H1 (cell line): ENCODE data around the gene ADGRV1. TPM values are rescaled to one million over a fixed set of nuclear protein-coding genes. Genes with fewer than 3 reads are reported as not detected.

ENCODE experiments used
- CTCF ChIA-PET: fragments of 300-600 bp; sonication (Branson Sonifier 250); formaldehyde crosslinking; loops from one replicate; lab custom pipeline; 2021; ENCODE audit not compliant: partially characterized antibody; lab: Charles Lee
- POLR2A ChIA-PET: fragments of 300-600 bp; sonication (Branson Sonifier 250); formaldehyde crosslinking; loops from one replicate; lab custom pipeline; 2021; ENCODE audit warnings: inconsistent platforms; ENCODE audit not compliant: partially characterized antibody; lab: Charles Lee
- DNase-seq, 2 experiments: peaks; one replicate each; pipeline versions ENCODE4 v3.0.0 to v3.0.0-alpha.2; 2010 to 2022; ENCODE audit warnings: low spot score in 2 of 2, low read depth in 1 of 2, mixed read lengths in 1 of 2
- FAIRE-seq: peaks from 2 replicates; lab custom pipeline; 2011; peaks lifted over from hg19 to GRCh38; lab: Jason Lieb, UNC
- H2AFZ ChIP-seq: 2 replicates; pipeline ENCODE4 v1.8.1; 2012; ENCODE audit warnings: low read length, inconsistent platforms
- H2AK5ac ChIP-seq: 2 replicates; pipeline ENCODE4 v1.6.1; 2013; ENCODE audit warnings: low read depth, low read length
- H2BK120ac ChIP-seq: replicated peaks from 2 replicates; pipeline ENCODE3; 2013; ENCODE audit warnings: low read depth, low read length, inconsistent platforms
- H2BK12ac ChIP-seq: 2 replicates; pipeline ENCODE4 v1.6.1; 2013; ENCODE audit warnings: low read depth, low read length
- H2BK15ac ChIP-seq: 2 replicates; pipeline ENCODE4 v1.6.1; 2013; ENCODE audit warnings: low read length
- H2BK20ac ChIP-seq: 2 replicates; pipeline ENCODE4 v1.6.1; 2013; ENCODE audit warnings: low read length
- H2BK5ac ChIP-seq: 2 replicates; pipeline ENCODE4 v1.6.1; 2013; ENCODE audit warnings: low read depth, low read length
- H3K14ac ChIP-seq: 2 replicates; pipeline ENCODE4 v1.6.1; 2013; ENCODE audit warnings: inconsistent platforms; ENCODE audit not compliant: insufficient read length
- H3K18ac ChIP-seq: 2 replicates; pipeline ENCODE4 v1.6.1; 2013; ENCODE audit warnings: low read length; ENCODE audit errors: extremely low read depth
- H3K23ac ChIP-seq: 2 replicates; pipeline ENCODE4 v1.6.1; 2013; ENCODE audit warnings: inconsistent platforms; ENCODE audit not compliant: insufficient read length
- H3K23me2 ChIP-seq: 2 replicates; pipeline ENCODE4 v1.6.1; 2013; ENCODE audit warnings: low read depth, low read length
- H3K27ac ChIP-seq: 2 replicates; pipeline ENCODE4 v1.6.1; 2011; ENCODE audit warnings: low read depth, low read length, inconsistent platforms
- H3K27me3 ChIP-seq, 4 experiments: replicated peaks in 1 of 4; 1 replicate in 1 of 4; 2 replicates in 3 of 4; pipeline versions ENCODE4 v1.6.1 to v1.8.1; 2011 to 2013; ENCODE audit warnings: low read length in 3 of 4, mild to moderate bottlenecking in 3 of 4, inconsistent platforms in 2 of 4, mixed read lengths in 2 of 4, moderate library complexity in 1 of 4; ENCODE audit not compliant: control insufficient read depth in 3 of 4, insufficient read depth in 3 of 4; ENCODE audit errors: extremely low read depth in 1 of 4
- H3K36me3 ChIP-seq, 4 experiments: 2 replicates each; pipeline versions ENCODE4 v1.6.1 to v1.8.1; 2011 to 2013; ENCODE audit warnings: mild to moderate bottlenecking in 4 of 4, low read length in 3 of 4, moderate library complexity in 2 of 4, control low read depth in 1 of 4, inconsistent platforms in 1 of 4; ENCODE audit not compliant: insufficient read depth in 4 of 4, control insufficient read depth in 2 of 4
- H3K4ac ChIP-seq: replicated peaks from 2 replicates; pipeline ENCODE3; 2013; ENCODE audit warnings: low read length, low read depth, mixed read lengths, inconsistent platforms; ENCODE audit not compliant: insufficient read length
- H3K4me1 ChIP-seq, 4 experiments: replicated peaks in 1 of 4; 1 replicate in 1 of 4; 2 replicates in 3 of 4; pipeline versions ENCODE4 v1.6.1 to v1.8.1; 2011 to 2013; ENCODE audit warnings: low read length in 3 of 4, inconsistent platforms in 2 of 4, mixed read lengths in 1 of 4; ENCODE audit not compliant: insufficient read depth in 4 of 4, control insufficient read depth in 3 of 4
- H3K4me2 ChIP-seq, 2 experiments: 2 replicates each; pipeline versions ENCODE4 v1.6.1 to v1.8.1; 2011 to 2013; ENCODE audit warnings: low read depth in 2 of 2, low read length in 2 of 2, control low read depth in 1 of 2, inconsistent platforms in 1 of 2, mild to moderate bottlenecking in 1 of 2; ENCODE audit not compliant: insufficient read depth in 1 of 2
- H3K4me3 ChIP-seq, 4 experiments: fragments of 200-600, 300-600 bp in 1 of 4; sonication (generic), shearing (Covaris generic), sonication (Bioruptor Twin) in 1 of 4; 2 replicates each; pipeline versions ENCODE4 v1.5.1 to v1.8.1; 2011 to 2016; ENCODE audit warnings: low read length in 4 of 4, low read depth in 3 of 4, control low read depth in 2 of 4, inconsistent platforms in 2 of 4, mild to moderate bottlenecking in 2 of 4, mixed read lengths in 1 of 4, moderate library complexity in 1 of 4; ENCODE audit not compliant: insufficient read depth in 2 of 4; ENCODE audit errors: extremely low read depth in 1 of 4
- H3K56ac ChIP-seq: replicated peaks from 2 replicates; pipeline ENCODE3; 2013; ENCODE audit warnings: low read depth, mild to moderate bottlenecking, mixed read lengths, low read length, inconsistent platforms; ENCODE audit not compliant: insufficient read length
- H3K79me1 ChIP-seq: 2 replicates; pipeline ENCODE4 v1.6.1; 2013; ENCODE audit warnings: low read depth, low read length, control low read depth
- H3K79me2 ChIP-seq, 2 experiments: 2 replicates each; pipeline versions ENCODE4 v1.6.1 to v1.8.1; 2012 to 2013; ENCODE audit warnings: low read length in 2 of 2, mild to moderate bottlenecking in 2 of 2, inconsistent platforms in 1 of 2; ENCODE audit not compliant: insufficient read depth in 2 of 2, control insufficient read depth in 1 of 2
- H3K9ac ChIP-seq, 4 experiments: replicated peaks in 1 of 4; 1 replicate in 1 of 4; 2 replicates in 3 of 4; pipeline versions ENCODE4 v1.6.1 to v1.8.1; 2011 to 2013; ENCODE audit warnings: low read depth in 3 of 4, low read length in 3 of 4, control low read depth in 2 of 4, mild to moderate bottlenecking in 2 of 4, moderate library complexity in 2 of 4, inconsistent platforms in 1 of 4; ENCODE audit errors: extremely low read depth in 1 of 4
- H3K9me3 ChIP-seq, 2 experiments: 2 replicates each; pipeline versions ENCODE4 v1.6.1 to v1.8.1; 2012 to 2013; ENCODE audit warnings: mild to moderate bottlenecking in 2 of 2, moderate library complexity in 2 of 2, control low read depth in 1 of 2, inconsistent platforms in 1 of 2, low read depth in 1 of 2, low read length in 1 of 2, mixed read lengths in 1 of 2; ENCODE audit not compliant: insufficient read depth in 2 of 2
- H4K20me1 ChIP-seq, 2 experiments: replicated peaks in 1 of 2; 2 replicates each; pipeline versions ENCODE3 to v1.8.1; 2011 to 2013; ENCODE audit warnings: inconsistent platforms in 2 of 2, low read length in 2 of 2, mild to moderate bottlenecking in 1 of 2; ENCODE audit not compliant: insufficient read depth in 2 of 2, control insufficient read depth in 1 of 2
- H4K5ac ChIP-seq: 2 replicates; pipeline ENCODE4 v1.6.1; 2013; ENCODE audit warnings: low read length, low read depth, mixed read lengths, inconsistent platforms; ENCODE audit not compliant: insufficient read length
- H4K8ac ChIP-seq: 2 replicates; pipeline ENCODE4 v1.8.0; 2013; ENCODE audit warnings: mild to moderate bottlenecking, moderate library complexity, low read length, inconsistent platforms; ENCODE audit not compliant: insufficient read depth; ENCODE audit errors: extremely low read depth
- H4K91ac ChIP-seq: replicated peaks from 2 replicates; pipeline ENCODE3; 2013; ENCODE audit warnings: low read length, mixed read lengths, inconsistent platforms; ENCODE audit not compliant: insufficient read length
- KDM4A ChIP-seq: IDR thresholded peaks from one replicate; pipeline ENCODE4 v1.7.1; 2012; ENCODE audit warnings: low read depth, mild to moderate bottlenecking, moderate library complexity, low read length, inconsistent platforms; ENCODE audit not compliant: severe bottlenecking
- SP1 ChIP-seq: IDR thresholded peaks from 2 replicates; pipeline ENCODE4 v1.6.1; 2011; ENCODE audit warnings: low read depth, low read length
- WGBS, 2 experiments: shearing (Covaris generic) in 1 of 2; methylation state at CpG; one replicate each; pipeline versions ENCODE4 v1.1.6 to v1.1.7; 2013 to 2015; ENCODE audit warnings: low lambda C conversion rate in 2 of 2, mixed read lengths in 2 of 2, inconsistent platforms in 1 of 2, low coverage in 1 of 2, missing lambda C conversion rate in 1 of 2; ENCODE audit not compliant: insufficient replicate concordance in 2 of 2, insufficient coverage in 1 of 2, insufficient read length in 1 of 2; ENCODE audit errors: extremely low coverage in 1 of 2, missing lambda C conversion rate in 1 of 2; 5-methylcytosine and 5-hydroxymethylcytosine counted together
- polyA plus RNA-seq, 7 experiments: library from polyadenylated mRNA; depleted of rRNA in 3 of 7; stranded (reverse) in 5 of 7; unstranded in 2 of 7; fragments of >200 nt in 5 of 7; fragments of 200-250 nt in 2 of 7; gene quantifications; 1 replicate in 5 of 7; 2 replicates in 1 of 7; 4 replicates in 1 of 7; pipeline versions ENCODE4 v1.2.1 to v1.2.3, GENCODE V29; 2011 to 2013; ENCODE audit warnings: missing spikeins in 2 of 7, mixed read lengths in 2 of 7
- total RNA-seq: library from RNA; stranded (reverse); fragmentation: NEBNext Ultra II Directional; extraction: Animal tissue kit (Norgen Biotek cat#: 25700); gene quantifications from 2 replicates; pipeline ENCODE4 v1.2.1, GENCODE V29; 2021

The ADGRV1 gene
- total and polyA plus RNA-seq, 2 of the 8 experiments (the other 6 are each of a cell fraction or from before 2014, with no cell fraction given) = 53.1 to 62.2 TPM

GRCh38 chr5:90570034-90570433 is 11.4 kb downstream of the ADGRV1 start:
- H3K9ac ChIP-seq = no peak overlapping the region
- no peak overlapping the region for H4K8ac ChIP-seq
- peaks cover 5 to 8% of the 10 kb centered on the region in 2 experiments; a peak in 2 of 4 replicates for H3K9me3 ChIP-seq
- peaks cover 0 to 2% (median 0%) of the 10 kb centered on the region in 4 experiments; a peak in 1 of 7 replicates for H3K27me3 ChIP-seq
- no peak overlapping the region for H3K4ac ChIP-seq
- no peak overlapping the region for H3K27ac ChIP-seq
- no peak overlapping the region for H4K91ac ChIP-seq
- WGBS, 2 experiments = 71% methylated on average over 2 of the region's 2 CpGs; no CpG with 5 or more reads in 1 of the 2 experiments
- DNase-seq (no peak), FAIRE-seq (no peak)
- H3K4me2 ChIP-seq = no peak overlapping the region
- no peak overlapping the region for H2BK120ac ChIP-seq
- CTCF ChIA-PET = no interaction called here
- peaks cover 20 to 100% of the 10 kb centered on the region in 2 experiments for H3K79me2 ChIP-seq
- no peak overlapping the region for H2BK12ac ChIP-seq
- H2BK15ac ChIP-seq = no peak overlapping the region
- POLR2A ChIA-PET = no interaction called here
- H3K36me3 ChIP-seq = peaks cover 0 to 3% (median 0%) of the 10 kb centered on the region in 4 experiments; a peak in 2 of 8 replicates
- no peak overlapping the region for H3K14ac ChIP-seq
- H3K23ac ChIP-seq = no peak overlapping the region
- no peak overlapping the region for H2BK5ac ChIP-seq
- no peak overlapping the region for H4K5ac ChIP-seq
- no peaks in the 10 kb centered on the region for H3K23me2 ChIP-seq
- H2BK20ac ChIP-seq = no peak overlapping the region
- peaks cover 4 to 5% of the 10 kb centered on the region in 2 experiments for H4K20me1 ChIP-seq
- H3K79me1 ChIP-seq = no peaks in the 10 kb centered on the region
- H3K56ac ChIP-seq = no peak overlapping the region
- no peak overlapping the region for H2AK5ac ChIP-seq
- no peak overlapping the region for H3K18ac ChIP-seq
- no peak overlapping the region for H2AFZ ChIP-seq
- peaks cover 0 to 7% (median 4%) of the 10 kb centered on the region in 4 experiments; a peak in 4 of 7 replicates for H3K4me1 ChIP-seq
- H3K4me3 ChIP-seq = no peak overlapping the region
- TF ChIP-seq SP1 (no peak), KDM4A (no peak)
